AG08396 (cell line): ENCODE measurements around the gene TMEM179.
A peak's percentile ranks its signal among the peaks of the same experiment; 100 is the strongest.
"Not testable (repeated sequence)": the region's sequence is repeated elsewhere in the genome, so short reads cannot be mapped to it uniquely, and the experiment has no call there.

ENCODE experiments used
- DNase-seq: peaks from one replicate; pipeline ENCODE4 v3.0.0; 2012; ENCODE audit warnings: low spot score, mixed read lengths

Gene TMEM179

GRCh38 chr14:104637546-104638003 lies 33.0 kb upstream of the TMEM179 start:
- DNase-seq, result no peak

DNA sequence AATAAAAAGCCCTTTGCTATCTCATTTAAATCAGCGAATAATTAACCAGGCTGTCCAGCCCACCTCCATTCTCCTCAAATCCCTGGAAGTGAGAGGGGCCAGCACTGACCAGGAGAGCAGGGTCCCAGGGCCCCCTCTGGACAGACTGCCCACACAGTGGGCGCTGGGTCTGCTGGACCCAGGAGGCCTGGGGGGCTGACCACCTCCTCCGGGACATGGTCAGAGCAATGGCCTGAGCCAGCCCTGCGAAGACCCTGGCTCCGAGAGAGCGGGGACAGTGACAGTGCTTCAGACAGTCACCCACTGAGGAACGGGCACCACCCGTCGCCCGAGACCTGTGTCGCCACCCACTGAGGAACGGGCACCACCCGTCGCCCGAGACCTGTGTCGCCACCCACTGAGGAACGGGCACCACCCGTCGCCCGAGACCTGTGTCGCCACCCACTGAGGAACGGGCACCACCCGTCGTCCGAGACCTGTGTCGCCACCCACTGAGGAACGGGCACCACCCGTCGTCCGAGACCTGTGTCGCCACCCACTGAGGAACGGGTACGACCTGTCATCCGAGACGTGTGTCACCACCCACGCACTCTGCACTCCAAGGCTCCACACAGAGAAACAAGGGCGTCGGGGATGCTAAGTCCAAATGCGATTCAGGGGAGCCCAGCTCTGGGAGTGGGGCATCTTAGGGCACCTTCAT lies 32.4 kb upstream of the TMEM179 start:
- not testable (repeated sequence) for DNase-seq

DNA sequence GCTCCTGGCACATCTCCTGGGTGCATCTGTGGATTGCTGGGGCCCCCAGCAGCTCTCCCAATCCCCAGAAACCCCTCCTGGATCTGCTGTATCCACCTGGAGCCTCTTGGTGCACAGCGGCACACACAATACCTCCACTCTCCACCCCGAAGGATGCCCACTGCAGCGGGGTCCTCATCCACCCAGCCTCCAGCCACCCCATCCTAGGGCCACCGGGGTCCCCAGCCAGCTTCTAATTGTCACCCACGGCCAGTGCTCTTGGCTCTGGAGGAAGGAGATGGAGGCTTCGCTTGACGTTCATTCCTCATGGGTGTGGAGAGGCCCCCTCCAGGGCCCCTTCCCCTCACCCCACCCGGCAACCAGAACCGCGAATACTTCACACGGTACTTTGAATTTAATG lies 31.6 kb upstream of the TMEM179 start:
- DNase-seq, result no peak

GRCh38 chr14:104635717-104636116 lies 31.1 kb upstream of the TMEM179 start:
- DNase-seq, result no peak

- no peak for DNase-seq
These were observed 30.5 kb upstream of the TMEM179 start for GRCh38 chr14:104634886-104635570.

DNA sequence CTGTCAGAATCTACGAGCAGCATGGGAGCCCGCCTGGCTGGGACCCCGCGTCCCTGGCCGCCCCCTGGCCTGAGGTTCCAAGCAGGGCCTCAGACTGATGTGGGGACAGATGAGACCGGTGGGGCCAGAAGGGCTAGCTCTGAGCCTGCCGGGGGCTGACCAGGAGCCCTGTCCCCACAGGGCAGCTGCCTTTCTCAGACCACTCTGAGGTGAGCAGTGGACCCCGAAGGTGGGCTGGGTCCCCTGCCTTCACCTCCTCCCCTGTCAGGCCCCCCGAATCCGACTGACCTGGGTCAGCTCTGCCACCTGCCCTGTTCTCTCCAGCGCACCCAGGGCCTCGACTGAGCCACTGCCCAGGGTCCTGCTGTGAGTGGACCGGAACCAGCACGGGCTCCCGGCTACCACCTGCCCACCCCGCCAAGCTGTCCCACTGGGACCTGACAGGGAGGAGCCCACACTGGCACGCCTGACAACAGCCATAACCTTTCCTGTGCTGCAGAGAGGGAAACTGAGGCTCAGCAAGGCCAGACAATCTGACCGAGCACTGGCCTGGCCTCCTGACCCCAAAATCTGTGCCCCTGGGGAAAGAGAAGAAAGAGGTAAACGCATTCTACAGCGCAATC lies 29.7 kb upstream of the TMEM179 start:
- no peak for DNase-seq

DNA sequence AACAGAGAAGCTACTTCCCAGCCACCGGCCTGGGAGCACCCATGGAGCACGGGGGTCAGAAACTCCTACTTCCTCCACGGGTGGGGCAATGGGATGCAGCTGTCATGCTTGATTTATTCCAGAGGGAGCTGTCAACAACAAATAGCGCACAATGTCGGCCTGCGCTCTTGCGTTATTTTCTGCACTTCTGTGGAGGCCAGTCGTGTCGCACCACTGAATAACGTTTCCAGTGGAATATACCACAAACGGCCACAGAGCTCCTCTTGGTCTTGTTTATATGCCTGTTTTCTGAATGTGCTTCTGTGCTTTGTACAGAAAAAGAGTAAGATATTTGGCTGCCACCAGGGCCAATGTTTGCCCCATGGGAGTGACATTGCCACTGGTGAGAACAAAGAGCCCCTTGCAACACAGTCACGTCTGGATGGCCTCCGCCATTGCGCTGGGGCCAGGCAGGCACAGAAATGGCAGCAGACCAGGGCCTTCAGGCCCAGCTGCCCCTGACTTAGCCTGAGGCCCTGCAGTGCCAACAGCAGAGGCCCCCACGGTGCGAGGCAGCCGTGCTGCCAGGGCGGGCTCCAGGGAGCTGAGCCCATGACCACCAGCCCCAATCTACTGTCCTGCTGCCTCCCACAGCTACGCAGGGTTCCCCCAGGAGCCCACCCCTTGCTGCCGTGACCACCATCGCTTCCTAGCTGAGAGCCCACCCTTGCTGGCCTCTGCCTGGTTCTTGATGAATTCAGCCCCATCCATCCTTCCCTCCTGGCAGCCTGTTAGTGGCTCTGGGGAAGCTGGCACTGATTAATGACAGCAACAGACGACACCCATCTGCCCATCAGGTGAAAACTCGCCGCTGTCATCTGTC lies 28.9 kb upstream of the TMEM179 start:
- DNase-seq, result no peak

DNA sequence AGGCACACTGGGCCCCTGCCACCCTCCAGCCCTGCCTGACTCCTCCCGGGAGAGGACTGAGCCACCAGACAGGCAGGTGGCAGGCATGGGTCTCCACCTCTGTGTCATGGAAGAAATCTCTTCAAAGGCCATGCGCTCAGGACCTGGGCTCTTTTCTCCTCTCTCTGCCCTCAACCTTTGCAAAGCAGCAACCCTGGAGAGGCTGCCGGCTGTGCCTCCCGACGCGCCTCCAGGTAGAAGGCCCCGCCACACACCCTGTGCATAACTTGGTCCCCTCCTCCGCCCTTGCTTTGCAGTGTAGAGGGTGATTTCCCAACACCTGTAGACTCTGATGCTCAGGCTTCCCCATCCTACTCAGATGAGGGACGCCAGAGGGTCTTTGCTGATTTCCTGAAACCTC lies 28.2 kb upstream of the TMEM179 start:
- no peak for DNase-seq

DNA sequence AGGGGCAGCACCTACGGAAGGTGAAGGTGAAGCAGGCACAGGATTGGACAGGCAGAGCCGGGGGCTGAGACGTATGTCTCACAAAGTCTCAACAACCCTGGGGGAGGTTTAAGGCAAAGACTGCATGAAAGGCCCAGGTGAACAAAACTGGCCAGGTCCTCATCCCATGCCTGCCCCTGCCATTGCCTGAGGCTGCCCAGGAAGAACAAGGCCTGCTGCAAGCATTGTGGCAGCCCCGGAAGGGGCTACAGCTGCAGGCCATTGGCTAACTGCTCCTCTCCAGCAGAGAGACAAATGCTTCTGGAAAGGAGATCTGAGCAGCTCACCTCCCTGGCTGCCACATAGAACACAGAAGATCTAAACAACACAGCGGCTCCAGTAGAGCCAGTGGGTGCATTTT lies 20.4 kb upstream of the TMEM179 start:
- no peak for DNase-seq

DNA sequence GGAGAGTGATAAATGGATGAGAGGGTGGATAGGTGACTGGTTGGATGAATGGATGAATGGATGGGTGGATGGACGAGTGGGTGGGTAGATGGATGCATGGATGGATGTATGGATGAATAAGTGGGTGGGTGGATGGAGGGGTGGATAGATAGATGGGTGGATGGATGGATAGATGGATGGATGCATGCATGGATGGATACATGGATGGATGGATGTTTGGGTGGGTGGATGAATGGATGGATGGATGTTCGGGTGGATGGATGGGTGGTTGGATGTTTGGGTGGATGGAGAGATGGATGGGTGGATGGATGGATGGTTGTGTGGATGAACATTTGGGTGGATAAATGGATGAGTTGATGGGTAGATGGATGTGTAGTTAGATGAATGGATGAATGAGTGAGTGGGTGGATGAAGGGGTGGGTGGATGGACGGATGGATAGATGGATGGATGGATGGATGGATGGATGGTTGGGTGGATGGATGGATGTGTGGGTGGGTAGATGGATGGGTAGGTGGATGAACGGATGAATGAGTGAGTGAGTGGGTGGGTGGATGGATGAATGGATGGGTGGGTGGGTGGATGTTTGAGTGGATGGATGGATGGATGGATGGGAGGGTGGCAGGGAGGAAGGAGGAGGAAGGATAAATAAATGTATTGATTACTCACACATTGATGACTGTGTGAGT lies 9.7 kb upstream of the TMEM179 start:
- DNase-seq, result no peak

- no peak for DNase-seq
These were observed 7.3 kb upstream of the TMEM179 start for GRCh38 chr14:104611881-104612280.

DNA sequence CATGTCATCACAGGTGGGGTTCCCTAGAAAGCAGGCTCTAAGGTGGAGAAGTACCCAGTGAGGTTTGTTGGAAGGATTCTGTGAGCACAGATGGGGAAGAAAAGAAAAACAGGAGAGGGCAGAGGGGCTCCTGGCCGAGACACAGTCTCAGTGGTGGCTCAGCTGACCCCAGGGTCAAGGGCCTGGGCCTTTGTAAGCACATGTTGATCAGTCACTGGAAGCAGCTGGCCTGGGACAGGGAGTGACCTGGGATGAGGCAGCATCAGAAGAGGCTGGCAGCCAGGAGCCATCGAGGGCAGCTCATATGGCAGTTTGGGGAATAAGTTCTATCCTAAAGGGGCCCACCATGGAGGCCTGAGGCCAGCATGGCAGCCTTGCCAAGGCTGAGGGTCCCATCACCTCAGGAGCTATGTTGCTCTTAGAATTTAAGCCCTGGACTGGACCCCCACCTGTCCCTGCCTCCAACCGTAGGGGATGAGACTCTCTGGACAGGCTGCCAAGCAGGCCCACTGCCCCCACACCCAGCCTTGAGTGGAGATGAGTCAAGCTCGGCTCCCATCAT lies 6.3 kb upstream of the TMEM179 start:
- no peak for DNase-seq

DNA sequence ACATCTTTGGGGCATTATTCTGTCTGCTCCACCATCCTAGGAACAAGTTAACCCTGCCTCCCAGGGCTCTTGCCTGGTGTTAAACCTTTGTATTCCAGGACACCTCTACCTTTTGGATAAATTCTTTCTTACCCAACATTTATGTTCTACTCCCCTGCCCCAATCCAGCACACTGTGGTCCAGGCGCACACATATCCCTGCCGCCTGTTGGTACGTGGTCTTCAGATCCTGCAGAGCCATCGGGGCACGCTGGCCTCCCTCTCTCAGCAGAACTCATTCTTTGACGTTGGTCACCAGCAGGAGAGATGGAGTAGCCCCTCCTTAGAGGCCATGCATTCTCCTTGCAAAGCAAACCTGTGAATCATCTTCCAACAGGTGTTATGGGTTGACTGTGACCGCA lies 5.1 kb upstream of the TMEM179 start:
- DNase-seq, result no peak

DNA sequence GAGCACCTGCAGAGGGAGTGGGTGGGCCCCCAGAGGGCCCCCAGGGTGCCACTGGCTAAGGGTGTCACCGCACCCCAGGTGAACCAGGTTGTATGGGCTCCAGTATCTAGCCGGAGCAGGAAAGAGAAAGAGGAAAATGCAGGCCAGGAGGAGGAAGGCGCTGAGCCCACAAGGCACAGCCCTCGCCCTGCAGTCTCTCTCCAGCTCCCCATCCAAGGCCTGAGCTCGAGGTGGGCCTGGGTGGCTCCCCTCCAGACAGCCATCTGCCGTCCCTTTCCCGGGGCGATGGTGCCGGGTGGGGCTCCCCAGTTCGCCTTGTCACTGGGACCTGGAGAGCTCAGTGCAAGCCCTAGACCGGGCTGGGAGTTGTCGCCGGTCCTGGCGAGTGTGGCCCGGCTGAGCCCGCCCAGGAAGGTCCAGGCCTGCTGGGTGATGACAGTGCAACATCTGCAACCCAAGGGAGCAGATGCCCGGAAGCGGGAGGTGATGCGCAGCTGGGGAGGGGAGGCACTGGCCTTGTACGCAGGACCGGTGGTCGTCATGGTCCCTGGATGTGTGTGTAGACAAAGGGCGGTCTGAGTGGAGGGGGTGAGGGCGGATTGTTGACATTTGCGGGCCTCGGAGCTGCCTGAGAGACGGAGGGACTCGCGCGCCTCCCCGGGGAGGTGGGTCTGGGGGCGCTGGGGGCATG lies 716 bp downstream of the TMEM179 start:
- peak; percentile 12 for DNase-seq

- DNase-seq, result no peak
These were observed 1.6 kb downstream of the TMEM179 start for GRCh38 chr14:104602933-104603325.

GRCh38 chr14:104602315-104602932 lies 2.1 kb downstream of the TMEM179 start:
- no peak for DNase-seq

DNA sequence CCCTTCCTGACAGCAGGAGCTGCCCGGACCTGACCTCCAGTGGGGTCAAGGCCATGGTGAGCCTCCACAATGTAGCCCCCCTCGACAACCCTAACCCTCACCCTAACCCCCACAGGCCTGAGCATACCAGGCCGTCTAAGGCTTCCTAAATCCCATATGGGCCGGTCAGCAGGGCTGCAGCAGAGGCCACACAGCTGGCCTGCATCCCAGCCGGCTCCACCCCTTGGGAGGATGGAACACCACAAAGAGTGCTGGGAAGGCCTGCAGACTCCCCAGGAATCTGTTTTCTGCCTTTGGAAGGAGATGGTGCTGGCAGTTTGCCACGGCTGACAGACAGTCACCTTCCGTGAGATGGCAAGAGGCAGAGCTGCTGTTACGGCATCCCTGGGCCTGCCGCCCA lies 2.8 kb downstream of the TMEM179 start:
- DNase-seq, result peak; percentile 42

GRCh38 chr14:104600805-104601204 lies 3.8 kb downstream of the TMEM179 start:
- DNase-seq, result no peak

- peak; percentile 33 for DNase-seq
These were observed 4.4 kb downstream of the TMEM179 start for GRCh38 chr14:104600141-104600643.

DNA sequence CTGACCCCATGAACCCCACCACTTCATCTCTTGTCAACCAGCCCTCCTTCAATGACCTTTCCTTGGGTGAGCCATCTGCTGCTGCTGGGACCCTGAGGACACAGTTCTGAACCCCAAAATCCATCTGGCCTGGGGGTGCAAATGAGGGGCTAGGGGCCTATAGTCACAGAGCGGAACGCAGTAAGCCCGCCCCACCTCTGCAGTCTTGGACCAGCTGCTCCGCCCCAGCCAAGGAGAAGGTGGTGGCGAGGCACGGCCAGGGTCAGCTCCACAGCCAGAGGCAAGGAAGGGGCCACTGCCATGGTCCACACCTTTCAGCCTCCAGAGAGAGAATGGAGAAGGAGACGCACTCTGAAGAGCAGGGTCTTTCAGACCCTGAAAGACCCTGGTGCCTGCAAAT lies 5.1 kb downstream of the TMEM179 start:
- DNase-seq, result no peak
